Rectal smooth muscle tissue (tissue), 1 donor: Measurements from ENCODE around the gene CRACR2A.

ENCODE experiments used
- H3K27ac ChIP-seq: one replicate; pipeline ENCODE4 v1.7.0; 2013; ENCODE audit warnings: low read depth, low read length, inconsistent platforms
- H3K27me3 ChIP-seq: one replicate; pipeline ENCODE4 v1.7.0; 2013; ENCODE audit warnings: low read length; ENCODE audit not compliant: control insufficient read depth, insufficient read depth
- H3K36me3 ChIP-seq: one replicate; pipeline ENCODE4 v1.7.0; 2013; ENCODE audit warnings: low read length; ENCODE audit not compliant: control insufficient read depth, insufficient read depth
- H3K4me1 ChIP-seq: one replicate; pipeline ENCODE4 v1.7.0; 2013; ENCODE audit warnings: low read length; ENCODE audit not compliant: control insufficient read depth, insufficient read depth
- H3K4me3 ChIP-seq: one replicate; pipeline ENCODE4 v1.7.0; 2013; ENCODE audit warnings: low read length
- H3K9ac ChIP-seq: one replicate; pipeline ENCODE4 v1.7.0; 2013; ENCODE audit warnings: low read length

Gene CRACR2A

DNA sequence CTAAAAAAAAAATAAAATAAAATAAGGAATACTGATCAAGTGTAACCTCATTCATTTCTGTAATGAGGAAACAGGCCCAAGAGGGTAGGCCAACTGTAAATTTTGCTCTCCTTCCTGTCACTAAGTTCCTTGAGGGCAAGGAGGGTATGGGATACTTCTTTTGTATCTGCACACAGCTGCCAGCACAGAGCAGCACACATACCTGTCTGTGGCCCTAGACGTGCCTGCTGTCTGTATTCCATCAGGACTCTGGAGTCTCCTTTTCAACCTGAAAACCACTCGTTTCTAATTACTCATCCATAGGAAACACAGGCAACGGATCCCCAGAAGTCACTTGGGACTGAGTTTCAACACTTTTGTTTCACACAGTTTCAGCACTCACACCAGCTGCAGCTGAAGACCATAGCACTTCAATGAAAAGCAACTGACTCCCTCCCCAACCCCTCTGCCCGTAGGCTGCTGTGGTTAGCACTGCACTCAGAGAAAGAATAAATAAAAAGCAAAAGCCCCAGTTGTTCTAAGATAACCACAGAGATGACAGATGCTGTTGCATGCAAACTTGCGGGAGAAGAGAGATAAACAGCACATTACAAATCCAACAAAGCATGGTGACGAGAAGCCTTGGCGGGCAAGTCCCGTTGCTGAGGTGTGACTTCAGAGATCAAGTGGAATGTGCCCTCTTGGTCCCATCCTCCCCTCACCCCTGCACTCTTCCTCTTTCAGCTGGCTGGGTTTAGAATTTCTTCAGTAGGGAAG, 24.9 kb downstream of the CRACR2A start:
- peaks cover 2% of the 10 kb centered on the region for H3K36me3 ChIP-seq
- no peak overlapping the region for H3K27ac ChIP-seq
- H3K4me1 ChIP-seq = peaks cover 13% of the 10 kb centered on the region
- H3K4me3 ChIP-seq = no peak overlapping the region
- no peaks in the 10 kb centered on the region for H3K27me3 ChIP-seq
- no peak overlapping the region for H3K9ac ChIP-seq

DNA sequence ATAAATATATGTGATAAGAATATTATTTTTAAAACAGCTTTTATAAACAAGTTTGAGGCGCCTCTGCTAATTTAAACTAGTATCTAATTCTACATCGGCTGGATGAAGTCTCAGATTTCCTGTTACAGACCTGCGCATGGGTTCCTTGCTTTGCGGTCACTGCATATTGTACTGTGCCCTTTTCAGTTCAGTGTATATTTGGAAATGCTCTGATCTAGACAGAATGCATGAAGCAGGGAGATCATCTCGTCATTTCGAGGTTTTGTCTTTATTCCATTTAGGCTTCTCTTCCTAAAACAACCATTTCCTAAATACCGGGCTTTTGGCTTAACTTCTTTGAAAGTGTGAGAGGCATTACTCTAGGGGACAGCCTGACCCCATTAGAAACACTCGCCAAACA, 25.6 kb downstream of the CRACR2A start:
- Histone ChIP-seq H3K27me3 (no peaks in the 10 kb centered on the region), H3K27ac (no peak overlapping the region), H3K9ac (no peak overlapping the region), H3K36me3 (peaks cover 2% of the 10 kb centered on the region), H3K4me3 (no peak overlapping the region), H3K4me1 (peaks cover 13% of the 10 kb centered on the region)

DNA sequence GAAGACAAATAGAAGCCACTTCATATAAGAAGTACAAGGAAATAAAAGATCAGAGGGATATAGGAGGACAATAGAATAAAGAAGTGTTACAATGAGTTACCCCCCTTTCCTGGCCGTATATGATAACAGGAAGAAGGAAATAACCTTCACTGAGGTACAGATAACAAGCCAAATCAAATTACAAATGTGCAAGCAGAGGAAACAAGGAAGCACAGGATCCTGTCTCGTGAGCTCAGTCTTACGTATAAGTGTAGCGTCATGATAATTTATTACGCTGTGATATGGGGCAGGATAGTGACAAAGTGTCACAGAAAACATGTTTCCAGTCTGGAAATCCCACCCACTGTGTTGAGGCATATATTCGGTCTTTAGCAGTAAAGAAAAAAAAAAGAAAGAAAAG, 26.5 kb downstream of the CRACR2A start:
- Histone ChIP-seq H3K4me1 (peaks cover 13% of the 10 kb centered on the region), H3K4me3 (no peak overlapping the region), H3K9ac (no peak overlapping the region), H3K36me3 (peaks cover 2% of the 10 kb centered on the region), H3K27ac (no peak overlapping the region), H3K27me3 (no peaks in the 10 kb centered on the region)

DNA sequence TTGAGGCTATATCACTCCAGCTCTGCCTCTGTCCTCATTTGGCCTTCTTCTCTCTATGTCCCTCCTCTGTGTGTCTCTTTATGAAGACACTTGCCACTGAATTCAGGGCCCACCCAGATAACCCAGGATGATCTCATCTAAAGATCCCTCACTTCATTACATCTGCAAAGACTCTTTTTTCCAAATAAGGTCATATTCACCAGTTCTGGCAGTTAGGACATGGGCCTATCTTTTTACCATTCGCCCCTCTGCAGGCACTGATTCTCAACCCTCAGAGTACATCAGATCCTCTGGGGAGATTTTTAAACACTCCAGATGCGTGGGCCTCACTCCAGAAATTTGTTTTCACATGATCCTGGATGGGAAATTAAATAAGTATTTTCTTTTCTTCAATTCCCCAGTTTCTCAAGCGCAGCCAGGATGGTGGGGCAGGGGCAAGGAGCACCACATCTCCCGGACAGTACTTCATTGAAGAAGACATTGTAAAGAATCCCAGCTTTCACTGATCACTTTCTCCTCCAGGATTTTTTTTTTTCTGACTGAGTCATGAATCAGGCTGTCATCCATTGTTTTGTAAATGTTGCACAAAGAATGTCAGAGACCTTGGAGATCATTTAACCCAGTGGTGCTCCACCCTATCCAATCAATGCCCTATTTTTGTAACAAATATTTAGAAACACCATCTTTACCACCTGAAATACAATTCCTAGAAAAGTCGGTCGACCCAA, 27.4 kb downstream of the CRACR2A start:
- Histone ChIP-seq H3K9ac (no peak overlapping the region), H3K27me3 (no peaks in the 10 kb centered on the region), H3K4me1 (peaks cover 13% of the 10 kb centered on the region), H3K27ac (no peak overlapping the region), H3K4me3 (no peak overlapping the region), H3K36me3 (peaks cover 2% of the 10 kb centered on the region)

DNA sequence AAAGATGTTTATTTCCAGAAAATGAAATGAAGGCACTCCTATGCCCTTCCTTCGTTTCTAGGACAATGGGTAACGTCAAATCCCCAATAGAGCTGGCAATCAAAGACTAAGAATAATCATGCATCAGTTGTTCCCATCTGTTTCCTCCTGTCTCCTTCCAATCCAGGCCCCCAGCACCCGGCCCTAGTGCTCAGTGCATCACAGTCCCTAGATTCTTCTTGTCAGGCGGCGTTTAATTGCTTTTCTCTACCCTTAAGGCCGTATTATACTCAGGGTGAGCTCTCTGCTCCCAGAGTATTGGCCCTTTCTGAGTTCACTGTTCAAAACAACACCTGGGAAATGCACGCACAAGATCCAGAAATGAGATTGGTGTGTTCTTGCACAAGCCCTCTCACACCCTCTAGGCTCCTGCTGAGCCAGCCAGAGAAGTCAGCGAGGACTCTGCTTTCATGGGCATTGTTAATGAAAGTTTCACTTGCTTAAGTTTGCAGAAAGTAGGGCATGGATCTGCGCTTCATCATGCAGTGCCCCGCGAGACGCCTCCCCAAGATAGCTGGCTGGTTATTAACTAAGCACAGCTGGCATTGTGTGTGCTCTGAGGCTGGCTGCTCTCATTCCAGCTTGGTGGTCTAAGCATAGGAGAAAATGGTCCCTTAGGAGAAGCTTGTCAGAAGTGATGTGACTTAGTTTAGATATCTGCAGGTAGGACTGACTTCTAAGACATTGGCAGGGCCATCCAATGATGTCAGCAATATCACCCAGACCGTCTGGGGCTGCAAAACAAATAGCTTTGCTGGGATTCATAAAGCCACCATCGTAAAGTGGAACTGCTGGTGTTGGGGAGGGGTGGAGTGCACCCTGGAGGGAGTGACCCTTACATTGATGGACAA, 28.7 kb downstream of the CRACR2A start:
- H3K4me1 ChIP-seq = peaks cover 13% of the 10 kb centered on the region
- no peak overlapping the region for H3K4me3 ChIP-seq
- H3K27ac ChIP-seq = peak overlapping the region; percentile 48
- H3K9ac ChIP-seq = no peak overlapping the region
- peaks cover 2% of the 10 kb centered on the region for H3K36me3 ChIP-seq
- no peaks in the 10 kb centered on the region for H3K27me3 ChIP-seq

DNA sequence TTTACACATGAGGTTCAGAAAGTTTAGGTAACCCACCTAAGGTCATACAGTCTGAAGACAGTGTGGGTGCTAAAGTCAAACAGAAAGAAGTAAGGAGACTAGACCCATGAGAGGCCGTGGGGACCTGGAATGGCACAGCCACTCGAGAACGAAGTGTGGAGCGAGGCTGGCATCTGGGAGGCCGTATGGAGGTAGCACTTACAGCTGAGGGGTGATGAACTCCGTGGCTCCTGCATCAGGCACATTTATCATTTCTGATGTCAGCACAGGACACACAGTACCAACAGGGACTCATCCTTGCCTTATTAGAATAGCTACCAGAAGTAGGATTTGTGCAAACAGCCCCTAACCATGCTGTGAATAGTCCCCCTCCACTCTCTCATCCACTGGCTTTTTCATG, 30.5 kb downstream of the CRACR2A start:
- peaks cover 2% of the 10 kb centered on the region for H3K36me3 ChIP-seq
- no peak overlapping the region for H3K27ac ChIP-seq
- no peaks in the 10 kb centered on the region for H3K27me3 ChIP-seq
- H3K4me1 ChIP-seq = peaks cover 13% of the 10 kb centered on the region
- H3K4me3 ChIP-seq = no peak overlapping the region
- no peak overlapping the region for H3K9ac ChIP-seq

DNA sequence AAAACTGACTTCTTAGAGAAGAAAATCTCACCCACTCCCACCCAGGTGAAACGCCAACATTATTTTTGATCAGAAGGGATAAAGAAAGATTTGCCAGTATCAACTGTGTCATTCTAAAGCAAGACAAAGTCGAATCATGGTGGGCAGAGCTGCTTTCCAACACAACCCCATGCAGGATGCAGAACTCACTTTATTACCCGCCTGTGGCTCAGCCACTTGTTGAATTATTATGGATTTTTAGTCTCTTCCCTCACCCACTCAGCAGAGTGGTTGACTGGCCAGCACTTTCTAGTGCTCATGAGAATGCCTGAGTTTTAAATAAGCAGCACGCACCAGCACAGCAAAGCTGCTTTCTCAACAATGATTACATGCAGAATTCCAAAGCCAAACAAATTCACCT, 32.1 kb downstream of the CRACR2A start:
- Histone ChIP-seq H3K4me1 (peaks cover 13% of the 10 kb centered on the region), H3K4me3 (no peak overlapping the region), H3K36me3 (peaks cover 2% of the 10 kb centered on the region), H3K27me3 (no peaks in the 10 kb centered on the region), H3K9ac (no peak overlapping the region), H3K27ac (no peak overlapping the region)

DNA sequence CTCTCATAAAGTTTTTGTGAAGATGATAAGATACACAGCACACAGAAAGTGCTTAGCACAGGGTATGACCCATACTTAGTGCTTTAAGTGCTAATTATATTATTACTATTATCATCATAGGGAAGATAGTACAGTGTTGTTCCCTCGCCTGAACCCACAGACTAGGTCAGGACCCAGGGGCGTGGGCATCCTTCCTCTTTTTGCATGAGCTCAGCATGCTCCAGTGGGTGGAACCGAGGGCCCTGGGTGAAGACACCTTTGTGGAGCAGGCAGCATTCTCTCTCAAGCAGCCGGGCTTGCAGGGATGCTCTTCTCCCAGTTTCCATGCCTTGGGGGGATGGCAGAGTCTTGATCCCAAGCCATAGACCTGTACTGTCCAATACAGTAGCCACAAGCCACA, 34.8 kb downstream of the CRACR2A start:
- Histone ChIP-seq H3K9ac (no peak overlapping the region), H3K27me3 (no peaks in the 10 kb centered on the region), H3K4me3 (no peak overlapping the region), H3K4me1 (no peaks in the 10 kb centered on the region), H3K36me3 (no peaks in the 10 kb centered on the region), H3K27ac (no peak overlapping the region)

DNA sequence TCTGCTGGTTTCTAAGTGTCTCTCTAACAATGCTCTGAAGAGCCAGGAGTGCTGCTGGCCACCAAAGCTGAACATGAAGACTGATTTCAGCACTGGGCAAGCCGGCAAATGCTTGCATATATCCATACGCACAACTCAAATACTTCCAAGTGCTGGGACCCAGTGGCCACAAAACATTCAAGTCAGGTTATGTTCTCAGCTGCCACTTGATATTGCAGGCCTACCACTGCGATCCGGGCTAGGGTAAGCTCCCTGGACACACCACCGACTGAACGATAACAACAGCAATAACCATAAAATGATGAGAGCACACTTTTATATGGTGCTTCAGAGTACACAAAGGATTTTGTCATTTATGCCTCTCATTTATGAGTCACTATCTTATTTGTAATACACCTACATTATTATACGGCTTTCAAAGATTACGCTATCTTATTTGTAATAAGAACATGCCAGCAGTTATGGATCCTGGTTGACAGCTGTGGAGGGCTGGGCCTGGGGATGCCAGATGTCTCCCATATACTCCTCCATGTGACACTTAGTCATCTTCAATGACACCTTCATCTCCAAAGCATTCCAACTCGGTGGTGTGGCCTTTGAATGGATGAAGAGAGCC, 35.5 kb downstream of the CRACR2A start:
- Histone ChIP-seq H3K27ac (no peak overlapping the region), H3K36me3 (no peaks in the 10 kb centered on the region), H3K4me3 (no peak overlapping the region), H3K9ac (no peak overlapping the region), H3K4me1 (no peaks in the 10 kb centered on the region), H3K27me3 (no peaks in the 10 kb centered on the region)

DNA sequence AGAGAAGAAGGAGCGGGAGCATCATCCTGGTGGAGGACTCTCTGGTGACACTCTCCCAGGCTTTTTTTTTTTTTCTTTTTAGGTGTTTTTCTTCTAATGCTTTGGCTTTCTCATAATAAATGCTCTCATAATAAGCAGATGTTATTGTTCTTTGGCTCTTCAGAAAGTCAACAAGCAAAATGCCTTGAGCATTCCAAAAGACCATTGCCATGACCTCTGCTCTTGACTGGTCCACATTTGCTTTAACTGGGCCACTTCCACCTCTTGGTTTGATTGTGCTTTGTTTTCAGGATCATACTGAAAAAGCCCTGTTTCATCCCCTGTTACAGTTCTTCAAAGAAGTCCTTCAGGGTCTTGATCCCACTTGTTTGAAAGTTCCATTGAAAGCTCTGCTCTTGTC, 36.9 kb downstream of the CRACR2A start:
- H3K27ac ChIP-seq = no peak overlapping the region
- H3K4me3 ChIP-seq = no peak overlapping the region
- H3K4me1 ChIP-seq = no peaks in the 10 kb centered on the region
- H3K36me3 ChIP-seq = no peaks in the 10 kb centered on the region
- no peak overlapping the region for H3K9ac ChIP-seq
- H3K27me3 ChIP-seq = no peaks in the 10 kb centered on the region

DNA sequence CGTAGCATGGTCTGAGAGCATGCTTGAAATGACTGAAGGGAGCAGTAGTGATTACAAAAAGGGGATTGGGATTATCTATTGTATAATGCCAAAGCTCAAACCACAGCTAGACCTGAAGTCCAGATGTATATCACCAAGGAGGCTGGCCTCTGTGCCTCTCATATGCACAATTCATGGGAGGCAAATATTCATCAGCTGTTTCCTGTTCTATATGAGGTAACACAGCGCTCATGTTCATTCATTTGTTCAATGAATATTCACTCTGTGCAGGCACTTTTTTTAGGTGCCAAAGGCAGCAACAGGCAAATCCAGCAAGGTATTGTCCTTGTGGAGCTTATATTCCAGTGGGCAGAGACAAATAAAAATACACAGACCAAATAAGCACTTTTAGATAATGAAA, 39.0 kb downstream of the CRACR2A start:
- no peak overlapping the region for H3K27ac ChIP-seq
- H3K27me3 ChIP-seq = no peaks in the 10 kb centered on the region
- H3K36me3 ChIP-seq = no peaks in the 10 kb centered on the region

DNA sequence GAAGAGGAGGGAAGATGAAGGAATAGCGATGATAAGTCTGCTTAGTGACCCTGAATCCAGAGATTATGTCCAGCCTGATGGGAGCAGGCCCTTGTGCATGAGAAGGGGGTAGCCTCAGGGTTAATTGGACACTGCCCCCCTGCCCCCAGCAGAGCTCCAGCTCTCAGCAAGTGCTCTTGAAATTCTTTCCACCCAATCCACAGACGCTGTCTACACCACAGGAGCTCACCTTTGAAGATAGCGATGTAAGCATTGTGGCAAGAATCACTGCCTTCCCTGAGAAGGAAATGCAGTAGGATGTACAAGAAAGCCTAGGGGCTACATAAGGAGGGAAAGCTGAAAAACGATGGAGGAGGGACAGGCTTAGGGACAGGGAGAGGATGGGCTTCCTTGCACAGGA, 39.4 kb downstream of the CRACR2A start:
- H3K27ac ChIP-seq = no peak overlapping the region
- no peaks in the 10 kb centered on the region for H3K36me3 ChIP-seq
- no peak overlapping the region for H3K9ac ChIP-seq
- no peaks in the 10 kb centered on the region for H3K27me3 ChIP-seq
- no peaks in the 10 kb centered on the region for H3K4me1 ChIP-seq
- H3K4me3 ChIP-seq = no peak overlapping the region

More for the DNA sequence above, 39.0 kb downstream of the CRACR2A start:
- no peaks in the 10 kb centered on the region for H3K4me1 ChIP-seq
- H3K4me3 ChIP-seq = no peak overlapping the region
- H3K9ac ChIP-seq = no peak overlapping the region
